HG03378 (cell line): ENCODE data around the gene A2ML1.
"Not testable (repeated sequence)": the region's sequence is repeated elsewhere in the genome, so short reads cannot be mapped to it uniquely, and the experiment has no call there.

ENCODE experiments used
- ATAC-seq: cut with Tn5 transposase; IDR thresholded peaks from one replicate; pipeline ENCODE4 v1.9.1; 2021; ENCODE audit warnings: mild to moderate bottlenecking, moderate library complexity; ENCODE audit not compliant: unreplicated experiment

Gene A2ML1

DNA sequence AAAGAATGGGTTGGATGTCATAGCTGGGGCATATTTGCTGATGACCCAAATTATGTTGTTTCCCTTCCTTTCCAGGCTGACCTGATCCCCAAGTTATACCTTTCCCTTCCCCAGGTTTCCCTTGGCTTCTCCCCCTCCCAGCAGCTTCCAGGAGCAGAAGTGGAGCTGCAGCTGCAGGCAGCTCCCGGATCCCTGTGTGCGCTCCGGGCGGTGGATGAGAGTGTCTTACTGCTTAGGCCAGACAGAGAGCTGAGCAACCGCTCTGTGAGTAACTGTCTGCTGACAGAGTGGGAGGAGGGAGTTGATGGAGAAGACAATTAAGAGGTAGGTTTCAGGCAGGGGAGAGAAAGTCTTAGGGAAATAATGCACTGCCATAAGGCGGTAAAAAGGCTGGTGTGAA lies 25.0 kb downstream of the A2ML1 start:
- no peak for ATAC-seq

DNA sequence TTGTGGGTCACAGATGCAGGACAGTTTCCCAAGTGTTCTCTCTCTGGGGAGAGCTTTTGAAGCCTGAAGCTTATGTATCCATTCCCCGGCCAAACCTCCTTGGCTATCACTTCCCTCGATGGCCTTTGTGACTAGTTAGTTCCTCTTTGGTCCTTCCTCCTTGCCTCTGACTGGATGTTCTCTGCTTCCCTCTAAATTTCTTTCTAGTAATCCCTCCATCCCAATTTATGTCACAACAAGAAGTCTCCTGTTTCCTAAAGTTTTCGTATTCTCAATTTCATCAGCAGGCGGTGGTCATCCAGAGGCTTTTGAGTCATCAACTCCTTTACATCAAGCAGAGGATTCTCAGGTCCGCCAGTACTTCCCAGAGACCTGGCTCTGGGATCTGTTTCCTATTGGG lies 27.5 kb downstream of the A2ML1 start:
- ATAC-seq, result no peak

DNA sequence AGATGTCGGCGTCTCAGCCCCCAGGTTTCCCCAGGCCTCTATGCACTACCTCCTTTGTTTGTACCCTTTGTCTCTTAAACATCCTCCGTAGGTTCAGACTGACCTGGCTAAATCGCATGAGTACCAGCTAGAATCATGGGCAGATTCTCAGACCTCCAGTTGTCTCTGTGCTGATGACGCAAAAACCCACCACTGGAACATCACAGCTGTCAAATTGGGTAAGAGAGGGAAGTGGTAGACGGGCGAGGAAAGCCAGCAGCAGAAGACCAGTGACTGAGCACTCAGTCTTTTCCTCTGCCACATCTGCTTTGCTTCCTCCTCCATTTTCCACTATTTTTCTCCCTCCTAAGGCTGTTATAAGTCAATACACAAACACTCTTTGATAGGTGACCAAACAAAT lies 29.7 kb downstream of the A2ML1 start:
- no peak for ATAC-seq

DNA sequence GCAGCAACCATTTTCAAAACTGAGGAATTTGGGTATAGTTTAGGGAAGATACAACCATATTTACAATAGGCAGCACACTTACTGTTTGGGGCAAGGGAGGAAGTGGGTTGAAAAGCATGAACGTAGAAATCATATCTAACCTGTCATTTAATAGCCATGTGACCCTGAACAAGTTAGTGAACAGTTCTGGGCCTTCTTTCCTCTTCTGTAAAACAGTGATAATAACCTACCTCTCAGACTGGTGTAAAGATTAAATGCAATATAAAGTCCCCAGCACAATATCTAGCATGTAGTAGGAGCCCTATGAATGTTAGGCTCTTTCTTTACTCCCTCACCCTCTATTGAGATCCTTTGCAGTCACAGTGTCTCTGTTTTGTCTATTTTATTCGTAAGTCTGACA lies 33.5 kb downstream of the A2ML1 start:
- ATAC-seq, result no peak

DNA sequence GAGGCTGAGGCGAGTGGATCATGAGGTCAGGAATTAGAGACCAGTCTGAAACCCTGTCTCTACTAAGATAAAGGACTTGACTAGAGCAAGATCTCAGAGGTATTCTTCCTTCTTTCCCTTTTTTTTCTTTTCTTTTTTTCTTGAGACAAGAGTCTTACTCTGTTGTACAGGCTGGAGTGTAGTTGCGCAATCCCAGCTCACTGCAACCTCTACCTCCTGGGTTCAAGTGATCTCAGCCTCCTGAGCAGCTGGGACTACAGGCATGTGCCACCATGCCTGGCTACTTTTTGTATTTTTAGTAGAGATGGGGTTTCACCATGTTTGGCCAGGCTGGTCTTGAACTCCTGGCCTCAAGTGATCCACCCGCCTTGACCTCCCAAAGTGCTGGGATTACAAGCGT lies 37.0 kb downstream of the A2ML1 start:
- not testable (repeated sequence) for ATAC-seq

DNA sequence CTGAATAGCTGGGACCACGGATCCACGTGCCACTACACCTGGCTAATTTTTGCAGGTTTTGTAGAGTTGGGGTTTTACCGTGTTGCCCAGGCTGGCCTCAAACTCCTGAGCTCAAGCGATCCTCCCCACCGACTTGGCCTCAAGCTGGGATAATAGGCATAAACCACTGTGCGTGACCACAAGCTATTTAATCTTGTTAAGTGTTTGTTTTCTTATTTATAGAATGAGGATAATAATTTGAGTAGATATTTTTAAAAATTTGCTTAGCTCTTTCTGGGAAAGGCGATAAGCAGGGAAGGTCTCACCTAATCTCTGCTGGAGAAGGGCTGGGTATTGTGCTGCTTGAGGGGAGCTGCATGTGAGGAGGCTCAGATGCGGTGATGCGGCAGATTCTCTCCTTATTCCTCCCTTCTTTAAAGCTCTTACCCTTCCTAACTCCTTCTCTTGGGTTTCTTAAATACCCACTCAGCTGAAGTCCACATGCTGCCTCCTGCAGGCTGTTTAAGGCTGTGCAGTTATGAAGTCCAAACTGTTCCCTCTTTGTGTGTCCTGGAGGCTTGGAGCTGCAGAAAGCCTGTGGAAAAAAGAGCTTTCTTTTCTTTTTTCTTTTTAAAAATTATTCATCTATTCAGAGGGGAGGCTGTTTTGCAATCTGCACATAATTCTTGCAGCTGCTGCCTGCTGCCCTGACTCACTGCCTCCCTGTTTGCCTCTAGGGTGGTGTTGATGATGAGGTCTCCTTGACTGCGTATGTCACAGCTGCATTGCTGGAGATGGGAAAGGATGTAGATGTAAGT lies 37.9 kb downstream of the A2ML1 start:
- ATAC-seq, result no peak

DNA sequence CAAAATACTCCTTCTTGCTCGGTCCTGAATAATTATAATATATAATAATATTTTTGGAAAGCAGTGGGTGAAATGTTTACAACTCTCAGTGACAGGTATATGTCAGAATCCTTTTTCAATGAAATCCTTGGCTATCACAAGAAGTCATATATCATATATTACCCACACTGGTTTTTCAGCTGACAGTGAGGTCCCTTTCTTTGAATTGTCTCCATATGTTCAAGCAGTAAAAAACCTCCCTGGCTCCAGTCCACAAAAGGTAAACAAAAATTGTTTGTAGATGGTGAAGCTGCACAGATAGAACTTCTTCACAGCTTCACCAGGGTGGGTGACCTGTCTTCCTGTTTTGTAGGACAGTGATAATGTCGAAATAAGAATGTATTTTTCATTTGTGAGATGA lies 44.0 kb downstream of the A2ML1 start:
- no peak for ATAC-seq

DNA sequence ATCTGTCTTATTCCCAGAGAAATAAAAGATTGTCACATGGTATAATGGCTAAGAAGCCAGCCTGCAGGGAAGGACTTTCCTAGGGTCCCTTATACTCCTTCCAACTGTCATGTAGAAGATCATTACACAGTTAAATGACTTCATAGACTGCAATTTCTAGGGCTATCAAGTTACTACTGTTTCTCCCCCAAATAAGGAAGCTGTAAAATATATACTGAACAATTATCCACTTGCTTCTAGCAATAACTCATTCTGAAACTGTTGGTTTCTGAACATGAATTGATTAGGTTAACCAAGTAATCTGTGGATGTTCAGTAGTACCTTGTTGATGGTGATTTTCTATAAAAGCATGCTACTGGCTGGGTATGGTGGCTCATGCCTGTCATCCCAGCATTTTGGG lies 44.6 kb downstream of the A2ML1 start:
- no peak for ATAC-seq

DNA sequence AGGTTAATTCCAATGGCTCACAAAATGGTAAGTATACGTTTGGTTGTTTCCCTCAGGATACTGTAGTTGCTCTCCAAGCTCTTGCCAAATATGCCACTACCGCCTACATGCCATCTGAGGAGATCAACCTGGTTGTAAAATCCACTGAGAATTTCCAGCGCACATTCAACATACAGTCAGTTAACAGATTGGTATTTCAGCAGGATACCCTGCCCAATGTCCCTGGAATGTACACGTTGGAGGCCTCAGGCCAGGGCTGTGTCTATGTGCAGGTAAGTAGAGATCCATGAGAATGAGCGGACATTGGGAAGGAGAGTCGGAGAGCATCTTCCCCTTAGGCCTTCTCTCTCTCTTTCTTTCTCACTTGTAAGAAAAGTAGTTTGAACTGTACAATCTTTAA lies 45.4 kb downstream of the A2ML1 start:
- no peak for ATAC-seq

DNA sequence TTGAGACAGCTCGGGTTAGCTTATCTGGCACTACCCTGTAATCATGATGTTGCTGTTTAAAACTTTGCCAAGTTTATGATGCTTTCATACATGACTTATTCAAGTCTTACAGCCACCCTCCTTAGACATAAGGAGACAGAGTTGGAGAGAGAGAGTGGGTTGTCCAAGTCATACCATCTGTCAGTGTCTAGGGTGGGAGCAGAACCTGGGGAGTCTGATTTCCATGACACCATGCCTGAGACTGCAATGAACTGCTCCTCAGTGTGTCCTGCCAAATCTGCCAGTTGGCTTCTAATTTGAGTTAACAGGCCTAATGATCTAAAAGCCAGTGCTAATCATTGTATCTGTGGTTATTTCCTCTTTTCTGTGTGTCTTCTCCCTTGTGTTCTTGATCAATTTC lies 48.2 kb downstream of the A2ML1 start:
- no peak for ATAC-seq

DNA sequence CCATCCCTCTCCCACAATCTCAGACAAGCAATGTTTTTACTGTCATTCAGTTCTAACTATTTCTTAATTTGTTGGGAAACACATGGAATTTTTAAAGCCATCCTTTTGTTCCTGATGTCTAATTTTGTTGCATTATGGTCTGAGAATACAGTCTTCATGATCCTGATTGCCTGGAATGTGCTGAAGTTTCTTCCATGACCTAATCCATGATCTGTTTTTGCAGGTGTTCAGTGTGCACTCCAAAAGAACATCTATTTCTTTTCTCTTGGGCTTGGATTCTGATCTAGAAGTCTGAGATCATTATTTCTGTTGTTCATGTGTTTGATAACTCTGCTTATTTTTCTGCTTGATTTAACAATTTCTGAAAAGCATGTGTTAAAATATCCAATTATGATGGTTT lies 48.6 kb downstream of the A2ML1 start:
- ATAC-seq, result no peak

DNA sequence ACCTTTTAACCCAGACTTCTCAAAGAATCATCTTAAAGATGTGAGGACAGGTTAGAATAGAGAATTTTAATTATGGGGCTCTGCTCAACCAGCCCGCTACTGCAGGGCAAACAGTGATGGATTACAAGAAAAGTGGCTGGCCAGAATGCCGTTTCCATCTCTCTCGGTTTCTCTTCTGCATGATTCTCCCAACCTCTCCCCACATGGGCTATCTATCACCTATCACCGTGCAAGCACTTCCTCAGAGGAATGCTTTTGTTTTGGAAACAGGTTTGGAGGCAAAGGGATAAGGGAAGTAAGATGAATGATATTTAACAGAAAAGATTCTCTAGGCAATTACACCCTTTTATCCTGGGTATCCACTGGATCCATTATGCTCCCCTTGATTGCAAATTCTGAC lies 54.5 kb downstream of the A2ML1 start:
- ATAC-seq, result no peak

DNA sequence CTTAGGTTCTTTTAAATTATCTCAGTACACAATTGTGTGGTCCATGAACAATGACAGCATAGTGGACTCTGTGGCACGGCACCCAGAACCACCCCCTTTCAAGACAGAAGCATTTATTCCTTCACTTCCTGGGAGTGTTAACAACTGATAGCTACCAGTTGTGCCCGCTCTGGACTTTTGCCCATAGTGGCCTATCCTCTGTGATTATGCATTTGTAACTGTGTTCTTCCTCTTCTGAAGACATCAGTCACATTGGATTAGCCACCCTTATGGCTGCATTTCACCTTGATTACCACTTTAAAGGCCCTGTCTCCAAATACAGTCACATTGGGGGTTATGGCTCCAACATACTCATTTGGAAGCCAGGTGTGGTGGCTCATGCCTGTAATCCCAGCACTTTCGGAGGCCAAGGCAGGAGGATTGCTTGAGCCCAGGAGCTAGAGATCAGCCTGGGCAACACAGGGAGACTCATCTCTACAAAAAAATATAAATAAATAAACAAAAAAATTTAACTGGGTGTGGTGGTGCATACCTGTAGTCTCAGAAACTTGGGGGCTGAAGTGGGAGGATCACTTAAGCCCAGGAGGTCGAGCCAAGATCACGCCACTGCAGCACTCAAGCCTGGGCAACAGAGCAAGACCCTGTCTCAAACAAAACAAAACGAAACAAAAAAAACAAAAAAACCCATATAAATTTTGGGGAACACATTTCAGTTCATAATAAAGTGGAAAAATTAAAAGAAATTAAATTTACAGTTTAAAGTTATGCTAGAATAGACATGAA lies 64.3 kb downstream of the A2ML1 start:
- no peak for ATAC-seq

DNA sequence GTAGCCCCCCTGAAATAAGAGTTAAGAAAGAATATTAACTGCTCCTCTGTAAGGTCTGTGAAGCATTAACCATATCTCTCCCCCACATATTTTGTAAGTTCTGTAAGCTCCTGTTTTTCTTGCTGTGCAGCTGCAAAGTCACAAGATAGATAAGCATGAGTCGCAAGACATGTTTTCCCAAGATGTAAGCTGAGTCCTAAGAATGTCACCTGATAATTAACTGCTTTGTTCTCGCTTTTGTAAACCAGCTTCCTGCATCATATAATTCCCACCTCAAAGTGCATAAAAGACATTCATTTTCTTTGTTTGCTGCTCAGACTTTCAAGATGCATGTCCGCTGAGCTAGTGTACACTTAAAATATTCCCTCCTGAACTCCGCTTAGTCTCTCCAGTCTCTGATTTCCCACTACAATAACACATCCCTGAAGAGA lies 64.9 kb downstream of the A2ML1 start:
- no peak for ATAC-seq

DNA sequence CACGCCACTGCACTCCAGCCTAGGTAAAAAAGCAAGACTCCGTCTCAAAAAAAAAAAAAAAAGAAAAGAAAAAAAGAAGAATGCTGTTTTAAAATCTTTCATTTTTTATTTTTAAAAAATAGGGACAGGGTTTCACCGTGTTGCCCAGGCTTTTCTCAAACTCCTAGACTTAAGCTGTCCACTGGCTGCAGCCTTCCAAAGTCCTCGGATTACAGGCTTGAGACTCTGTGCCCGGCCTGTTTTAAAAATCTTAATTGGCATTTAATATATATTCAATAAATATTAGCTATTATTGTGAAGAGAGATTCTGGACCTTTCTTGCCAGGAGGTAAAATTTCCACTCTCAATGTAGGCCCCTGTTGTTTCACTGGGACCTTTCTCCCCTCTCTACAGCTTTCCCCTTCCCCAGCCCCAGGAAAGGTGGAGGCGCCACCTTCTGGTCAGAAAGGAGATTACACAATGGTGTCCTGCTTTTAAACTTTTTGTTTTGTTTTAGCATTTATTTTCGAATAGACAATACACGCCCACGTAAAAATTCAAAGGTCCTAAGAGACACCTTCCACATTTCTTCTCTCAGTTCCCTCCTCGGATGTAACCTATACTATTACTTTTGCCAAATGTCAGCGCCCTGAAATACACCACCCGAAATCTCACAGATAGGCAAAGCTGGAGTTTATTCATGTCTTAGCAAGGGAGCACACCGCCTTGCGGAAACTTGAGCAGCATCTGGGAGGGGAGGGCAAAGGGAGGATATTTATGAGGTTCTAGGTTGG lies 68.1 kb downstream of the A2ML1 start:
- ATAC-seq, result no peak

DNA sequence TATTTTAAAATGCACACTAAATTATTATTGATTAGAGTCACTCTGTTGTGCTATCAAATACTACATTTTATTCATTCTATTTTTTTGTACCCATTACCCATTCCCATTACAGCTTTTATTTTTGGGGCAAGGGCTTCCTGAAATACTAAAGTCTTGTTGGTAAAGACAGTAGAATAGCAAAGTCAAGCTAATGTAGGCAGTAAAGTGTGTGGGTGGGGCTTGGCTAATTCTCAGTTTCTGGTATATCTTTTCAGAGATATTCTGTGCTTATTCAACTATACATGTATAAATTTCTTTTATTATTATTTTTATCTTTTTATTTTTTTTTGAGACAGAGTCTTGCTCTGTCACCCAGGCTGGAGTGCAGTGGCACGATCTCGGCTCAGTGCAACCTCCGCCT lies 69.6 kb downstream of the A2ML1 start:
- ATAC-seq, result no peak

DNA sequence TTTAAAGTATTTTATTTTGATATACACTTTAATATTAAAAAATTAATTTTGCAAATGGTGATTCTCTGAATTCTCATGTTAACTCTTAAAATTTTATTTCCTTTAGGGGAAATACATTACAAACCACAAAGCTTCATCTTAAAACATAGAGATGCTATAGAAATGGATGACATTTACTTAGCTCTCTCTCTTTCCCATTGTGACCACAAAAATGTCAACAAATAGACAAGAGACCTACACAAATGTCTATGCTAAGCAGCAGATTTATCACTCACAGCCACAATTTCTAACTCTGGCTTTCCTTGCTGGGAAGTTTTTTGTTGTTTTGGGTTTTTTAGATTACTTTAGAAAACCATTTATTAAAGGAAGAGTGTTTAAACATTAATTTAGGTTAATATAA lies 72.0 kb downstream of the A2ML1 start:
- no peak for ATAC-seq

DNA sequence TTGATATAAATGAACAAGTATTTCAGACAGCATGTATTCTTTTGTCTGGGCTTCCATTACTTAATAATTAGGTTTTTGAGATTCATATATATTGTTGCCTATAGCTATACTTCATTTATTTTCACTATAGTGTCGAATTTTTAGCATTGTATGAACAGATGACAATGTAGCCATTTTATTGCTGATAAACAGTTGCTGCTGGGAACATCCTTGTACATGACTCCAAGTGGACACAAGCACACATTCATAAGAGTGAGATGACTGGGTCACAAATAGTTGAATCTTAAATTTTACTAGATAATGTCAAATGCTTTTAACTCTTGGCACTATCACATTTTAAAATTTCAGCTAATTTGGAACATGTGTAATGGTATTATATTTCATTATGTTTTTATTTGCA lies 72.6 kb downstream of the A2ML1 start:
- no peak for ATAC-seq

DNA sequence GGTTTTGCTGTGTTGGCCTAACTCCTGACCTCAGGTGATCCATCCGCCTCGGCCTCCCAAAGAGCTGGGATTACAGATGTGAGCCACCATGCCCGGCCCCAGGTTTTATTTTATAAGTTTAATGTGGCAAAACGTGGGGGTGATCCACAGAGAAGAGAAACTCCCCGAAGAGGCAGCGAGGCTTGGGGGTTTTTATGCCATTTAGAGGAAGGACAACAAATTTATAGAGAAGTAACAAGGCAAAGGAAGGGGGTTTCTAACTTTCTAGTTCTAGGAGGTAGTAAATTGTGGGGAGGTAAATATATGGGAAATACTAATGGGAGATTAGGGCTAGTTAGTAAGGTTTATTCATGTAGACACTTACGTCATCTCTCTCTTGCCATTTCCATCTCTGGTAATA lies 74.7 kb downstream of the A2ML1 start:
- ATAC-seq, result no peak

DNA sequence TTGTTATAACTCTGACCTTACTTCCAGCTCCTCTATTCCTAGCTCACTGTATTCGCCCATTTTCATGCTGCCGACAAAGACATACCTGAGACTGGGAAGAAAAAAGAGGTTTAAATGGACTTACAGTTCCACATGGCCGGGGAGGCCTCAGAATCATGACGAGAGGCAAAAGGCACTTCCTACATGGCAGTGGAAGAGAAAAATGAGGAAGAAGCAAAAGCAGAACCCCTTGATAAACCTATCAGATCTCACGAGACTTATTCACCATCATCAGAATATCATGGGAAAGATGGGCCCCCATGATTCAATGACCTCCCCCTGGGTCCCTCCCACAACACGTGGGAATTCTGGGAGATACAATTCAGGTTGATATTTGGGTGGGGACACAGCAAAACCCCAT lies 77.4 kb downstream of the A2ML1 start:
- ATAC-seq, result no peak

DNA sequence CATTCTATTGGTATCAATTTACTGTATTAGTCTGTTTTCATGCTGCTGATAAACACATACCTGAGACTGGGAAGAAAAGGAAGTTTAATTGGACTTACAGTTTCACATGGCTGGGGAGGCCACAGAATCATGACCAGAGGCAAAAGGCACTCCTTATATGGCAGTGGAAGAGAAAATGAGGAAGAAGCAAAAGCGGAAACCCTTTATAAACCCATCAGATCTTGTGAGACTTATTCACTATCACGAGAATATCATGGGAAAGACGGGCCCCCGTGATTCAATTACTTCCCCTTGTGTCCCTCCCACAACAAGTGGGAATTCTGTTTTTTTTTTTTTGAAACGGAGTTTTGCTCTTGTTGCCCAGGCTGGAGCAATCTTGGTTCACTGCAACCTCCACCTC lies 80.3 kb downstream of the A2ML1 start:
- ATAC-seq, result not testable (repeated sequence)

DNA sequence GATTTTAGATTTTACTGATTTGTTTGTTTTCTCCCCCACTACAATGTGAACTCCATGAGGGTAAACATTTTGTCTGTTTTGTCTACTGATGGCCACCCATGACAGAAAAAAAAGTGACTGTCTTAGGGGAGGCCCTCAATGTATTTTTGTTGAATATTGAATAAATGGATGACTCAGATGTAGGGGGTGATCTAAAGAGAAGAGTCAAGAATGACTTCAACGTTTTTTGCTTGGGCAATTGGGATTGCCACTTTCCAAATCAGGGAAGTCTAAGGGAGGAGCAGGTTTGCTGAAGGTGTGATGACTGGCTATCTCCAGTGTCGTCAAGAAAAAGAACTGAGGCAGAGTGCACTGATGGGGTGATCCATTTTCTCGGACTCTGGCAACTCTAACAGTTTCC lies 81.2 kb downstream of the A2ML1 start:
- no peak for ATAC-seq
